Mesodermal cell (in vitro differentiated cells): ENCODE measurements around the gene NKAIN2.

Experiments
- H3K27ac ChIP-seq: 2 replicates; pipeline ENCODE4 v1.7.0; 2013; ENCODE audit warnings: mild to moderate bottlenecking, low read depth, low read length, moderate library complexity; ENCODE audit not compliant: severe bottlenecking
- H3K36me3 ChIP-seq: 2 replicates; pipeline ENCODE4 v1.7.1; 2013; ENCODE audit warnings: mild to moderate bottlenecking, low read length, moderate library complexity; ENCODE audit not compliant: control insufficient read depth, insufficient read depth
- H3K4me1 ChIP-seq: one replicate; pipeline ENCODE4 v1.7.1; 2013; ENCODE audit warnings: mild to moderate bottlenecking, low read length; ENCODE audit not compliant: insufficient read depth, control insufficient read depth, poor library complexity, severe bottlenecking
- H3K4me3 ChIP-seq: 2 replicates; pipeline ENCODE4 v1.7.0; 2013; ENCODE audit warnings: low read length, control low read depth, mild to moderate bottlenecking; ENCODE audit not compliant: insufficient read depth, poor library complexity, severe bottlenecking; ENCODE audit errors: extremely low read depth
- H3K9me3 ChIP-seq: 2 replicates; pipeline ENCODE4 v1.7.1; 2013; ENCODE audit warnings: mild to moderate bottlenecking, low read length, moderate library complexity; ENCODE audit not compliant: control insufficient read depth
- WGBS, 2 experiments: methylation state at CpG; one replicate each; pipeline ENCODE4 v1.1.5; 2013; ENCODE audit warnings: missing lambda C conversion rate in 2 of 2; ENCODE audit not compliant: insufficient coverage in 2 of 2; 5-methylcytosine and 5-hydroxymethylcytosine counted together

The NKAIN2 gene

GRCh38 chr6:124668028-124668427 is 864.4 kb downstream of the NKAIN2 start:
- H3K4me3 ChIP-seq, result no peak overlapping the region
- no peaks in the 10 kb centered on the region for H3K36me3 ChIP-seq
- H3K27ac ChIP-seq, result no peak overlapping the region
- H3K9me3 ChIP-seq, result no peaks in the 10 kb centered on the region
- H3K4me1 ChIP-seq, result no peaks in the 10 kb centered on the region
- WGBS, 2 experiments, result 86 to 100% methylated on average over 1 to 3 of the region's 5 CpGs

GRCh38 chr6:124669713-124670480 is 866.2 kb downstream of the NKAIN2 start:
- H3K36me3 ChIP-seq, result no peaks in the 10 kb centered on the region
- no peaks in the 10 kb centered on the region for H3K4me1 ChIP-seq
- 91 to 100% methylated on average over 1 to 2 of the region's 4 CpGs for WGBS, 2 experiments
- no peak overlapping the region for H3K27ac ChIP-seq
- H3K4me3 ChIP-seq, result no peak overlapping the region
- H3K9me3 ChIP-seq, result peaks cover 5% of the 10 kb centered on the region

- peaks cover 5% of the 10 kb centered on the region for H3K9me3 ChIP-seq
- no CpG with 5 or more reads among the region's 3 CpGs for WGBS, 2 experiments
- no peak overlapping the region for H3K27ac ChIP-seq
- no peak overlapping the region for H3K4me3 ChIP-seq
- no peaks in the 10 kb centered on the region for H3K36me3 ChIP-seq
- H3K4me1 ChIP-seq, result no peaks in the 10 kb centered on the region
These were observed 867.1 kb downstream of the NKAIN2 start for GRCh38 chr6:124670801-124671200.

GRCh38 chr6:124671324-124671723 is 867.7 kb downstream of the NKAIN2 start:
- Histone ChIP-seq H3K4me3 (no peak overlapping the region), H3K4me1 (no peaks in the 10 kb centered on the region), H3K9me3 (peaks cover 5% of the 10 kb centered on the region), H3K36me3 (no peaks in the 10 kb centered on the region), H3K27ac (no peak overlapping the region)

GRCh38 chr6:124674042-124674441 is 870.4 kb downstream of the NKAIN2 start:
- no peaks in the 10 kb centered on the region for H3K4me1 ChIP-seq
- 60% methylated on average over 1 of the region's 1 CpG; no CpG with 5 or more reads in 1 of the 2 experiments for WGBS, 2 experiments
- H3K9me3 ChIP-seq, result peaks cover 17% of the 10 kb centered on the region
- no peak overlapping the region for H3K4me3 ChIP-seq
- H3K36me3 ChIP-seq, result no peaks in the 10 kb centered on the region
- no peak overlapping the region for H3K27ac ChIP-seq

- Histone ChIP-seq H3K36me3 (no peaks in the 10 kb centered on the region), H3K27ac (no peak overlapping the region), H3K9me3 (peaks cover 17% of the 10 kb centered on the region), H3K4me1 (no peaks in the 10 kb centered on the region), H3K4me3 (no peak overlapping the region)
- no CpG with 5 or more reads among the region's 3 CpGs for WGBS, 2 experiments
These were observed 872.4 kb downstream of the NKAIN2 start for GRCh38 chr6:124676033-124676432.

GRCh38 chr6:124677874-124678273 is 874.2 kb downstream of the NKAIN2 start:
- Histone ChIP-seq H3K9me3 (peaks cover 17% of the 10 kb centered on the region), H3K4me1 (no peaks in the 10 kb centered on the region), H3K27ac (no peak overlapping the region), H3K4me3 (no peak overlapping the region), H3K36me3 (no peaks in the 10 kb centered on the region)
- no CpG with 5 or more reads among the region's 1 CpG for WGBS, 2 experiments

- no peak overlapping the region for H3K4me3 ChIP-seq
- no peaks in the 10 kb centered on the region for H3K4me1 ChIP-seq
- H3K27ac ChIP-seq, result no peak overlapping the region
- WGBS, 2 experiments, result 82% methylated on average over 2 of the region's 2 CpGs; no CpG with 5 or more reads in 1 of the 2 experiments
- no peaks in the 10 kb centered on the region for H3K36me3 ChIP-seq
- peaks cover 12% of the 10 kb centered on the region for H3K9me3 ChIP-seq
These were observed 875.7 kb downstream of the NKAIN2 start for GRCh38 chr6:124679387-124679786.

- H3K27ac ChIP-seq, result no peak overlapping the region
- no peaks in the 10 kb centered on the region for H3K4me1 ChIP-seq
- no peaks in the 10 kb centered on the region for H3K36me3 ChIP-seq
- peaks cover 16% of the 10 kb centered on the region for H3K9me3 ChIP-seq
- no peak overlapping the region for H3K4me3 ChIP-seq
- 94% methylated on average over 2 to 4 of the region's 6 CpGs for WGBS, 2 experiments
These were observed 879.1 kb downstream of the NKAIN2 start for GRCh38 chr6:124682751-124683150.

- no peak overlapping the region for H3K4me3 ChIP-seq
- peaks cover 8% of the 10 kb centered on the region for H3K9me3 ChIP-seq
- H3K27ac ChIP-seq, result no peak overlapping the region
- no peaks in the 10 kb centered on the region for H3K36me3 ChIP-seq
- no peaks in the 10 kb centered on the region for H3K4me1 ChIP-seq
- 72 to 92% methylated on average over 2 to 4 of the region's 4 CpGs for WGBS, 2 experiments
These were observed 879.8 kb downstream of the NKAIN2 start for GRCh38 chr6:124683507-124683906.

- WGBS, 2 experiments, result no CpG with 5 or more reads among the region's 2 CpGs
- Histone ChIP-seq H3K36me3 (no peaks in the 10 kb centered on the region), H3K9me3 (peaks cover 4% of the 10 kb centered on the region), H3K27ac (no peak overlapping the region), H3K4me1 (no peaks in the 10 kb centered on the region), H3K4me3 (no peak overlapping the region)
These were observed 881.0 kb downstream of the NKAIN2 start for GRCh38 chr6:124684621-124685020.
